GM12875 (cell line): ENCODE measurements around the gene AGMO.

Source experiments
- H3K4me3 ChIP-seq: one replicate; pipeline ENCODE4 v1.5.1; 2011; ENCODE audit warnings: low read depth, low read length, control low read depth
- TF ChIP-seq, protein P1 (sequence below): IDR thresholded peaks from 2 replicates; pipeline ENCODE4 v1.5.1; 2011; ENCODE audit warnings: low read depth, mild to moderate bottlenecking, control low read depth, inconsistent platforms, low read length, moderate library complexity, borderline replicate concordance; ENCODE audit not compliant: insufficient read depth

Gene AGMO

DNA sequence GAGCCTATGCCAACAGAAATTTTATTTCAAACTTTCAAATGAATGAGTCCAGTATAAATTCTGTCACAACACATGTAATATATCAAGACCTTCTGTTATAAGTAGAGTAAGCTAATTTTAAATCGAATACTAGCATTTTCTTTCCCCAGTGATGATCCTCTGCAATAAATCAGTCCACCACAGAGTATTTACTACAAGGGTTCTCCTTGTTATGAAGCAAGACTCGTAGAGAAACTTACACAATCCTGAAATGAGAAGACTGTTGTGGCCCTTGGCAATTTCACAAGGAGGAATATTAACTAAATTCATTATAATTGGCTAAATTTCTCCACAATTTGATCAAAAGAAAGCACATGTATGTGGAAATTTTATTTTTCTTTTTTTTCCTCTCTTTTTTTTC lies 346.8 kb downstream of the AGMO start:
- H3K4me3 ChIP-seq: no peak overlapping the region
- TF ChIP-seq, protein P1, sequence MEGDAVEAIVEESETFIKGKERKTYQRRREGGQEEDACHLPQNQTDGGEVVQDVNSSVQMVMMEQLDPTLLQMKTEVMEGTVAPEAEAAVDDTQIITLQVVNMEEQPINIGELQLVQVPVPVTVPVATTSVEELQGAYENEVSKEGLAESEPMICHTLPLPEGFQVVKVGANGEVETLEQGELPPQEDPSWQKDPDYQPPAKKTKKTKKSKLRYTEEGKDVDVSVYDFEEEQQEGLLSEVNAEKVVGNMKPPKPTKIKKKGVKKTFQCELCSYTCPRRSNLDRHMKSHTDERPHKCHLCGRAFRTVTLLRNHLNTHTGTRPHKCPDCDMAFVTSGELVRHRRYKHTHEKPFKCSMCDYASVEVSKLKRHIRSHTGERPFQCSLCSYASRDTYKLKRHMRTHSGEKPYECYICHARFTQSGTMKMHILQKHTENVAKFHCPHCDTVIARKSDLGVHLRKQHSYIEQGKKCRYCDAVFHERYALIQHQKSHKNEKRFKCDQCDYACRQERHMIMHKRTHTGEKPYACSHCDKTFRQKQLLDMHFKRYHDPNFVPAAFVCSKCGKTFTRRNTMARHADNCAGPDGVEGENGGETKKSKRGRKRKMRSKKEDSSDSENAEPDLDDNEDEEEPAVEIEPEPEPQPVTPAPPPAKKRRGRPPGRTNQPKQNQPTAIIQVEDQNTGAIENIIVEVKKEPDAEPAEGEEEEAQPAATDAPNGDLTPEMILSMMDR: no peak

DNA sequence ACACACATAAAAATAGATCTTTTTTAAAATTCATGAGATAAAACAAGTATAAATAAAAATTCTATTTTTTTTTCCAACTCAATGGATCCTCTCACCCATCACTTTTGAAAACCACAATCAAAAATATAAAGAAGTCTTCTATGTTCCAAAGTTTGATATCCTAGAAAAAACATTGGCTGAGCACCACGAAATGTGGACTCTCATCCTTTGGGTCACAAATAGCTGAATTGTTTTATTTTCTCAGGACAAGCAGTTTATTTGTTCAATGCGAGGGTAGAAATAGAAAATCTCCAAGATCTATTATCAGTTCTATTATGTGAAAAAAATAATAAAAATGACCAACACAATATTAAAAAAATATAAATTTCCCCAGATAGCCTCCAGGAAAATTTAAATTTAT lies 348.7 kb downstream of the AGMO start:
- no peak overlapping the region for H3K4me3 ChIP-seq
- TF ChIP-seq, protein P1: no peak

DNA sequence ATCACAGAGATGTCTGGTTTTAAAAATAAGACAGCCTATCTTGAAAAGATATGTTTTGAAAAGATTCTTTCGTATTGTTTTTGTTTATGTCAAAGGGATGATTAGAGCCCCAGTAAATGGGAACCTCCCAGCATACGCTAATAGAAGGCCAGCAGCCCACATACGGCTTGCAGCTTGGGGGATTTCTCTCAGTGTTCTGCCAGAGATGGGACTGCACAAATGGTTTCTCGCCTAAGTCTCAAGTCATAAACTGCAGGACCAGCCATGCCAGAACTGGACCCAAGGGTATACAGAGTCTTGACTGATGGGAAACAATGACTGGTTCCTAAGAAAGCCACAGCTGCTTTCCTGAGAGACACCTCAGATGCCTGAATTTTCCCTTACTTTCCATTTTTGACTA lies 352.4 kb downstream of the AGMO start:
- H3K4me3 ChIP-seq: no peak overlapping the region
- TF ChIP-seq, protein P1: no peak

DNA sequence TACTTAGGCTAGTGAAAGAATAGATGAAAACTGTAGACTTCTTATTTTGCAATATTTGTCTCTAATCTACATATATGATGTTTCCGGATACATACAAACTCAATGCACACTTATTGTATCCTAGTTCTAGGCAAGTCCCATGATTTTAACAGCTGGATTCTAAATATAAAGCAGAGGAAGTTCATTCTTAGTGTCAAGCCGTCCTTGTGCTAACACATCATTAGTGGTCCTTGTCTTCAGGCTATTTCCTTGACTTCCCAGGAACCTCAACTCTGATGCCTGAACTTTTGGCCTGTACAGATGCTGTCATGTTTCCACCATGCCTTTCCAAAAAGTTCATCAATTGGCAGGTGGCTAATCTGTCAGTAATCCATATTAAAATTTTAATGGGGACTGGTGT lies 357.4 kb downstream of the AGMO start:
- TF ChIP-seq, protein P1: no peak
- no peak overlapping the region for H3K4me3 ChIP-seq

DNA sequence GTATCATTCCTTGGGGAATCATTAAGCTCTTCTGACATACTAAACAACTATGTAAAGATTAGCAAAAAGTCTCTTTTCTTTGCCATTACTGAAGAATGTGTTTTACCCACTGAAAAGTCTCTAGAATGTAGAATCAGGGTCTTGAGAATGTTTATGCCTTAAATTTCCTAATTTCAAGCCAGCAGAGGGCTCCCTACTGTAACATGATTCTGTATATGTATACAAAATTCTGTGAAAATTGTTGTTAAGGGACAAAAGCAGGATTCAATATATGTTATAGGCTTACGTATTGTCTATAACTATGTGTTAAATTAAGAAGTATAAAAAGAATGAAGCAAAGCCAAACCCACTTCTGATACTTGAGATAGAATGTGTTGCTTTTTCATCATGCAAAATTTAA lies 362.3 kb downstream of the AGMO start:
- no peak overlapping the region for H3K4me3 ChIP-seq
- TF ChIP-seq, protein P1: no peak

DNA sequence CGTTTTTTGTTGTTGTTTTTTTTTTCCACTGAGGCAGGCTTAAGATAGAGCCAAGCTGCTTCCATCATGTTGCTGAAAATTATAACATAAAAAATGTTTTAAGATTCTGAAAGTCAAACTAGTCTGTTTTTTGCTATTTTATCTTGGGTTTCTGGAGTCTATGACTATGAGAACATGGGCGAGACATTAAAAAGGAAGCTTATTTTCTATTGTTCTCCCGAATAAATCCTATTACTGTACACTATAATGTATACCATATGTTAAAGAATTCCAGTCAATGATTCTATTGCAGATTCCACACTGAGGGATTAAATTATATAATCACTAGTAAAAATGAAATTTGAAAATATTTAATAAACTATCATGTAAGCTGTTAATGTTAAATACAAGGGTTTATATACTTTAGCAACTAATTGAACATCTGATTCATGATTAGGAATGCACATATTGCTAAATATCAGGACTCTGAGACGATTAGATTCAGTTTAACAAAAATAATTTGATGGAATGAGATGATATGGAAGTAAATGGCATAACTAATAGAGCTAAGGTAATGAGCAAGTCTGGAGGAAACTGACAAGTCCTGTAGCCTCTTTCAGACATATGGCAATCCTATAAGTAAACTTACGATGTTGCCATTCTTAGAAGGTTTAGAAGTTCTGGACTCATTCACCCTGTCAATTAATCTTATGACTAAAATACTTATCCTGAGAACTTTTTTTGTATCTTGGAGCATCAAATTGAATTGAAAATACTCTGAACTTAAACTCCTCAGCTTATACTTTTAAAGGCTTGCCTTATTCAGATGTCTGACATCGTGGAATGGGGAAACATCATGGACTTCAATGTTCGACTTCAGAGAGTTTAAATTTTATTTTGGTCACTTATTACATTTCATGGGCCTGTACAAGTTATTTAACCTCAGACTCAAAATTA lies 364.5 kb downstream of the AGMO start:
- H3K4me3 ChIP-seq: no peak overlapping the region
- TF ChIP-seq, protein P1: no peak

DNA sequence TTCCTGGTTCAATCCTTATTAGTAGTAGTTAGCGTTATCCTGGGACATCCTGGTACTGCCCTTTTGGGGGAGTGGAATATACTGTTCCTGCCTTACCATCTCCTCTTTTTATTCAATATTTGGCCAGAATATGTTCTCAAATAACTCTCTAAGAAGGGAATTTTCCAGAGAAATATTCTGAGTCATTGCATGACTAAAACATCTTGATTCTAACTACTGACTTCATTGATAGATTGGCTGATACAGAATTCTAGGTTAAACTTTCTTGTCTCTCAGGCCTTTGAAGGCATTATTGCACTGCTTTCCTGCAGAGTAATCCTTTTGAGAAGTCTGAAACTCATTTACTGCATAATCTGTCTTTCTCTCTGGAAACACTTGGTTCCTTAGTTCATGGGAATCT lies 383.8 kb downstream of the AGMO start:
- TF ChIP-seq, protein P1: no peak
- no peak overlapping the region for H3K4me3 ChIP-seq
